ENCODE results near the gene AGAP1. TPM values are rescaled to one million over a fixed set of nuclear protein-coding genes. Genes with fewer than 3 reads are reported as not detected.

AGAP1 gene
- polyA plus RNA-seq, 4 donors, result 20.2 to 21.2 (median 20.3) TPM

GRCh38 chr2:236177967-236178889 is 684.4 kb downstream of the AGAP1 start:
- DNase-seq (ENCODE audit: low read depth in 4 of 4, low spot score in 3 of 4), result no peak

- no peak for DNase-seq (ENCODE audit: low read depth in 4 of 4, low spot score in 3 of 4)
Observed at GRCh38 chr2:236178890-236179235, 685.0 kb downstream of the AGAP1 start.

- DNase-seq (ENCODE audit: low read depth in 4 of 4, low spot score in 3 of 4), result no peak
Observed at GRCh38 chr2:236179236-236180075, 685.6 kb downstream of the AGAP1 start.

GRCh38 chr2:236180076-236180816 is 686.4 kb downstream of the AGAP1 start:
- no peak for DNase-seq (ENCODE audit: low read depth in 4 of 4, low spot score in 3 of 4)

GRCh38 chr2:236180831-236181453 is 687.1 kb downstream of the AGAP1 start:
- no peak for DNase-seq (ENCODE audit: low read depth in 4 of 4, low spot score in 3 of 4)
